Neural progenitor cell (in vitro differentiated cells): ENCODE results near the gene LARGE1. TPM values are rescaled to one million over a fixed set of nuclear protein-coding genes. Genes with fewer than 3 reads are reported as not detected.

ENCODE experiments used
- DNase-seq: peaks from one replicate; pipeline ENCODE4 v3.0.0-alpha.2; 2016; ENCODE audit warnings: low spot score
- H2AFZ ChIP-seq: fragments of 200-600 bp; sonication (generic); replicated peaks from 2 replicates; pipeline ENCODE4 v1.6.1; 2016; ENCODE audit warnings: antibody characterized with exemption
- H3F3A ChIP-seq: fragments of 200-600 bp; sonication (generic); 2 replicates; pipeline ENCODE4 v1.6.1; 2016; ENCODE audit warnings: antibody characterized with exemption, low read depth
- H3K27ac ChIP-seq: fragments of 200-600 bp; sonication (generic); 2 replicates; pipeline ENCODE4 v1.5.1; 2016; ENCODE audit warnings: mild to moderate bottlenecking
- H3K27me3 ChIP-seq: fragments of 200-600 bp; sonication (generic); 2 replicates; pipeline ENCODE4 v1.6.1; 2016; ENCODE audit warnings: mild to moderate bottlenecking, moderate library complexity
- H3K36me3 ChIP-seq: fragments of 200-600 bp; sonication (generic); 2 replicates; pipeline ENCODE4 v1.5.1; 2016
- H3K4me1 ChIP-seq: fragments of 200-600 bp; sonication (generic); 2 replicates; pipeline ENCODE4 v1.6.1; 2016; ENCODE audit warnings: mixed run types
- H3K4me2 ChIP-seq: fragments of 200-600 bp; sonication (generic); 2 replicates; pipeline ENCODE4 v1.6.1; 2016
- H3K4me3 ChIP-seq: fragments of 200-600 bp; sonication (generic); 2 replicates; pipeline ENCODE4 v1.5.1; 2016
- H3K79me2 ChIP-seq: fragments of 200-600 bp; sonication (generic); 2 replicates; pipeline ENCODE4 v1.6.1; 2016; ENCODE audit warnings: low read depth
- H3K9ac ChIP-seq: fragments of 200-600 bp; sonication (generic); 2 replicates; pipeline ENCODE4 v1.6.1; 2016
- H3K9me3 ChIP-seq: fragments of 200-600 bp; sonication (generic); 2 replicates; pipeline ENCODE4 v1.5.1; 2016; ENCODE audit warnings: low read depth
- H4K20me1 ChIP-seq: fragments of 200-600 bp; sonication (generic); 2 replicates; pipeline ENCODE4 v1.6.1; 2016; ENCODE audit warnings: low read depth
- H3K27ac Mint-ChIP-seq: 3 replicates; pipeline ENCODE4 v1.8.0; 2021; ENCODE audit warnings: mixed read lengths
- H3K27me3 Mint-ChIP-seq: 2 replicates; pipeline ENCODE4 v1.8.0; 2022; ENCODE audit warnings: low read depth, mild to moderate bottlenecking, inconsistent platforms, moderate library complexity, mixed read lengths; ENCODE audit not compliant: insufficient read depth
- H3K36me3 Mint-ChIP-seq: 3 replicates; pipeline ENCODE4 v1.8.0; 2021; ENCODE audit warnings: mixed read lengths
- H3K4me1 Mint-ChIP-seq: 3 replicates; pipeline ENCODE4 v1.8.0; 2021; ENCODE audit warnings: mixed read lengths
- H3K4me3 Mint-ChIP-seq: 3 replicates; pipeline ENCODE4 v1.8.0; 2021; ENCODE audit warnings: mild to moderate bottlenecking, moderate library complexity, mixed read lengths
- H3K9me3 Mint-ChIP-seq: 3 replicates; pipeline ENCODE4 v1.8.0; 2020; ENCODE audit warnings: mixed read lengths
- EZH2 ChIP-seq: fragments of 200-600 bp; sonication (generic); IDR thresholded peaks from 2 replicates; pipeline ENCODE4 v1.6.1; 2017; ENCODE audit warnings: antibody characterized with exemption, mild to moderate bottlenecking, moderate library complexity
- EZH2phosphoT487 ChIP-seq: fragments of 200-600 bp; sonication (generic); IDR thresholded peaks from 2 replicates; pipeline ENCODE4 v1.6.1; 2017; ENCODE audit warnings: antibody characterized with exemption
- total RNA-seq: library from RNA; depleted of rRNA; stranded (reverse); fragments of >200 nt; gene quantifications from 2 replicates; pipeline ENCODE4 v1.2.3, GENCODE V29; 2015; ENCODE audit warnings: low replicate concordance
- TF ChIP-seq, protein P1 (sequence below): fragments of 200-600 bp; sonication (generic); IDR thresholded peaks from 2 replicates; pipeline ENCODE4 v1.5.1; 2017; ENCODE audit warnings: antibody characterized with exemption, mild to moderate bottlenecking

The LARGE1 gene
- total RNA-seq, 1 donor from 2014 or later = 24.9 TPM

GRCh38 chr22:33393432-33393831 is 526.8 kb downstream of the LARGE1 start:
- Histone ChIP-seq H3K4me2 (no peak overlapping the region), H3K79me2 (no peaks in the 10 kb centered on the region), H3K36me3 (no peaks in the 10 kb centered on the region), H3K27ac (no peak overlapping the region), H3K9ac (no peak overlapping the region), H3K4me1 (no peaks in the 10 kb centered on the region), H2AFZ (no peak overlapping the region), H3K9me3 (no peaks in the 10 kb centered on the region), H3F3A (no peaks in the 10 kb centered on the region), H3K27me3 (no peaks in the 10 kb centered on the region), H4K20me1 (no peaks in the 10 kb centered on the region), H3K4me3 (no peak overlapping the region)
- peaks cover 24% of the 10 kb centered on the region for H3K4me1 Mint-ChIP-seq
- no peak overlapping the region for H3K4me3 Mint-ChIP-seq
- no peak for DNase-seq
- TF ChIP-seq, protein P1, sequence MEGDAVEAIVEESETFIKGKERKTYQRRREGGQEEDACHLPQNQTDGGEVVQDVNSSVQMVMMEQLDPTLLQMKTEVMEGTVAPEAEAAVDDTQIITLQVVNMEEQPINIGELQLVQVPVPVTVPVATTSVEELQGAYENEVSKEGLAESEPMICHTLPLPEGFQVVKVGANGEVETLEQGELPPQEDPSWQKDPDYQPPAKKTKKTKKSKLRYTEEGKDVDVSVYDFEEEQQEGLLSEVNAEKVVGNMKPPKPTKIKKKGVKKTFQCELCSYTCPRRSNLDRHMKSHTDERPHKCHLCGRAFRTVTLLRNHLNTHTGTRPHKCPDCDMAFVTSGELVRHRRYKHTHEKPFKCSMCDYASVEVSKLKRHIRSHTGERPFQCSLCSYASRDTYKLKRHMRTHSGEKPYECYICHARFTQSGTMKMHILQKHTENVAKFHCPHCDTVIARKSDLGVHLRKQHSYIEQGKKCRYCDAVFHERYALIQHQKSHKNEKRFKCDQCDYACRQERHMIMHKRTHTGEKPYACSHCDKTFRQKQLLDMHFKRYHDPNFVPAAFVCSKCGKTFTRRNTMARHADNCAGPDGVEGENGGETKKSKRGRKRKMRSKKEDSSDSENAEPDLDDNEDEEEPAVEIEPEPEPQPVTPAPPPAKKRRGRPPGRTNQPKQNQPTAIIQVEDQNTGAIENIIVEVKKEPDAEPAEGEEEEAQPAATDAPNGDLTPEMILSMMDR = no peak
- TF ChIP-seq EZH2 (no peak), EZH2phosphoT487 (no peak)
- no peaks in the 10 kb centered on the region for H3K9me3 Mint-ChIP-seq
- no peaks in the 10 kb centered on the region for H3K27me3 Mint-ChIP-seq
- H3K27ac Mint-ChIP-seq = no peak overlapping the region
- no peaks in the 10 kb centered on the region for H3K36me3 Mint-ChIP-seq

GRCh38 chr22:33391298-33391697 is 529.0 kb downstream of the LARGE1 start:
- TF ChIP-seq EZH2 (no peak), EZH2phosphoT487 (no peak)
- TF ChIP-seq, protein P1 = no peak
- H3K79me2 ChIP-seq = no peaks in the 10 kb centered on the region
- no peaks in the 10 kb centered on the region for H3K27me3 Mint-ChIP-seq
- H3K36me3 ChIP-seq = no peaks in the 10 kb centered on the region
- H3K27me3 ChIP-seq = no peaks in the 10 kb centered on the region
- no peak overlapping the region for H3K27ac ChIP-seq
- H3K4me1 ChIP-seq = no peaks in the 10 kb centered on the region
- peaks cover 18% of the 10 kb centered on the region for H3K4me1 Mint-ChIP-seq
- H3K4me3 Mint-ChIP-seq = no peak overlapping the region
- no peak overlapping the region for H3K9ac ChIP-seq
- H3K9me3 ChIP-seq = no peaks in the 10 kb centered on the region
- no peaks in the 10 kb centered on the region for H3F3A ChIP-seq
- no peak overlapping the region for H3K27ac Mint-ChIP-seq
- no peak overlapping the region for H3K4me2 ChIP-seq
- no peaks in the 10 kb centered on the region for H3K36me3 Mint-ChIP-seq
- H2AFZ ChIP-seq = no peak overlapping the region
- no peak for DNase-seq
- H4K20me1 ChIP-seq = no peaks in the 10 kb centered on the region
- no peak overlapping the region for H3K4me3 ChIP-seq
- no peaks in the 10 kb centered on the region for H3K9me3 Mint-ChIP-seq

DNA sequence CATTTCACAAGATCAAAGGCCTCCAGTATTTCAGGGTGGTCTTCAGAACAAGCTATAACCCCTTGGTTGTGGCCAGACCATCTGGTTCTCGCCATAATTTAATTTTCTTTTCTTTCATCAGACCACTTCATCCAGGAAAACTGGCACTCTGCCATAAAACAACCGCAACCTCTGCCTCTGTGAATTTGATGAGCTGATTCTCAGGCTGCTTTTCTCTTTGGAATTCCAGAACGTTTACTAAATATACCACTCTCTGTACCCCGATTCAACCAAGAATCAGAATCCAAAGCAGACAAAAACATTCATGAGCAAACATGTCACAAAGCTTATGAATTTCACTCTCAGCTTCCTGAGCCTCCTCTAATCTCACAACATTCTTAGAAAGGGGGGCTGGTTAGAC is 530.3 kb downstream of the LARGE1 start:
- no peak overlapping the region for H3K27ac ChIP-seq
- no peaks in the 10 kb centered on the region for H4K20me1 ChIP-seq
- no peaks in the 10 kb centered on the region for H3K27me3 ChIP-seq
- H3K79me2 ChIP-seq = no peaks in the 10 kb centered on the region
- no peak overlapping the region for H3K4me2 ChIP-seq
- no peaks in the 10 kb centered on the region for H3K9me3 ChIP-seq
- no peaks in the 10 kb centered on the region for H3F3A ChIP-seq
- H3K36me3 Mint-ChIP-seq = peaks cover 5% of the 10 kb centered on the region
- no peak for TF ChIP-seq EZH2phosphoT487
- TF ChIP-seq, protein P1 = no peak
- no peak for TF ChIP-seq EZH2
- H3K4me1 Mint-ChIP-seq = peaks cover 9% of the 10 kb centered on the region
- H3K9ac ChIP-seq = no peak overlapping the region
- H3K36me3 ChIP-seq = no peaks in the 10 kb centered on the region
- no peak overlapping the region for H3K27ac Mint-ChIP-seq
- no peak for DNase-seq
- no peaks in the 10 kb centered on the region for H3K27me3 Mint-ChIP-seq
- no peaks in the 10 kb centered on the region for H3K4me1 ChIP-seq
- H3K4me3 ChIP-seq = no peak overlapping the region
- H3K9me3 Mint-ChIP-seq = no peaks in the 10 kb centered on the region
- H3K4me3 Mint-ChIP-seq = no peak overlapping the region
- no peak overlapping the region for H2AFZ ChIP-seq
